RPMI8226 (cell line): ENCODE results near the gene BPIFB4.
A peak's percentile ranks its signal among the peaks of the same experiment; 100 is the strongest.
"Not testable (repeated sequence)": the region's sequence is repeated elsewhere in the genome, so short reads cannot be mapped to it uniquely, and the experiment has no call there.

Experiments
- DNase-seq: peaks from one replicate; pipeline ENCODE4 v3.0.0-alpha.2; 2015

Gene BPIFB4

DNA sequence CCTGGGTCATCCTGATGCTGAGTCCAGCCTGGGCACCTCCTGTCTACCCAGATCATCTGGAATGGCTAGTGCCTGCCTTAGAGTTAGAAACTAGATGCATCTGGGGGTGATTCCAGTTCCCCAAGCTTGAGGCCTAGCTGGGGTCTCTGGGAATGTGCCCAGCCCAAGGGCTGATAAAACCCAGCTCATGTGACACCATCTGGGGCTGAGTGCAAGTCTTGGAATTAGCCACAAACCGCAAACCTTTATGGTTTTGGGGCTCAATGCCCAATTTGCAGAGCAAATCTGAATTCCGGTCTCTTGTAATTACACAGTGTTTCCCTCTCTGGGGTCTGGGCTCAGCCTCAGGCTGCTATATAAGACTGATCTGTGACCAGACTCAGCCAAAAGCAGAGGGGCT is at the start of gene BPIFB4:
Gene BPIFB4, plus strand, starts transcription at position 385 of the 400 bp plus-strand sequence. CDS start 1,884 bp downstream, outside the sequence.
- peak; percentile 7 for DNase-seq

DNA sequence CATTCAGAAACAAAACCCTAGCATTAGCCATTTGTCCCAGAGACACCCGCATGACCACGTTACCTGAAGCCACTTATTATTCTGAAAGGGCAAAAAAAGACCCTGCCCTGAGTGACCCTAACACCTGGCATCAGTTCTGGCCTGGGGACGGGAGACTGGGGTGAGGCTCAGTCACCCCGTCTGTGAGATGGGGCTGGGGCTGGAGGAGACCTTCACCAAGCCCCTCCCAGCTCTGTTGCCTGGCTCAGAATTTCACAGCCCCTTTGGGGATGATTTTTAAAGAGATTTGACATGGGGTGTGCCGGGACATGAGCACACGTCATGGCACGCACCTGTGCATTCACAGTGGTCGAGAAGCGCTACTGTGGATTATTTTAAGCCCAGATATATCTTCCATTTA is 49.4 kb upstream of the BPIFB4 start:
- no peak for DNase-seq

DNA sequence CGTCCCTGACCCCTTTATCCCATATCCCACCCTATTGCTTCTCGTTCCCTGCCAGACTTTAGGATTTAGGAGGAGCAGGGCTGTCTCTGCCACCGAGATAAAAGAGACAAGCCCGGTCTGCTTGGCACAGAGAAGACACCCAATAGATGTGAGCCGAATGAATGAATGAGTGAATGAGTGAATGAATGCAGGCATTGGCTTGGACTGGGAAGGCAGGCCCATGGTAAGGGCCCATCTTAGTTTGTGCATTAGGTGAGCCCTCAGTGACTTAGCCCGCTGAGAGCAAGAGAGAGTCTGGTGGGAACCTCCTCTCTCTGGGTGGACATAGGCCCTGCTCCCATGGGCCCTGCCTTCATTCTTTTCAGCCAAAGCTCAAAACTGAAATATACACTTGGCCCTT is 48.9 kb upstream of the BPIFB4 start:
- DNase-seq, result no peak

DNA sequence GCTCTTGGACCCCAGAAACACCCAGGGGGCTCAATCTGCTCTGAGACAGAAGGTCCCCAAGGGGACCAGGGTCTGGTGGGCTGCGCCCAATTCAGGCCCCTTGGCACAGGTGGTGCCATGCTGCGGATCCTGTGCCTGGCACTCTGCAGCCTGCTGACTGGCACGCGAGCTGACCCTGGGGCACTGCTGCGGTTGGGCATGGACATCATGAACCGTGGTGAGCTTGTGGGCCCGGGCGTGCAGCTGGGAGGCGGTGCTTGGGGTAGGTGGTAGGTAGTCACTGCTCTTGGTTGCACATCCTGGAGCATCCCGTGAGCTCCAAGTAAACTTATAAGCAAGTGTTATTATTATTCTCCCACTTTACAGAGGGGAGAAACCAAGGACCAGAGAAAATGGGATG is 47.9 kb upstream of the BPIFB4 start, which contains the start of gene BPIFB6:
Gene BPIFB6, plus strand, starts transcription at position 118 of the 400 bp plus-strand sequence. Its CDS starts 0 bp downstream, at position 118.
- no peak for DNase-seq

DNA sequence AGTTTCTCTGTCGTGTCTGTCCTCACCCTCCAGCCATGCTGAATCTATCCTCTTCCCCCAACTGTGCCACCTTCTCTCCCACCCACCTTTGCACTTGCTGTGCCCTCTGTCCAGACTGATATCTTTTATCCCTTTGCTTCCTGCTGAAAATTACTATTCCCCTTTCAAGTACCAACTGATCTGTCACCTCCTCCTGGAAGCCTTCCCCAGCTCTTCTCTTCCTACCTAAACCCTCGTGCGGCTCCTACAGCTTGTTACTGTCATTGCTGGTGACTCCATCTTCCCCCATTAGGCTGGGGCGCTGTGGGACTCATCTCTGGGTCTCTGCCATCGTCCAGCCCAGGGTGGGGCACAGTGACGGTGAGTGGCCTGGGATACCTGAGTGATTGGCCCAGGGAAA is 46.9 kb upstream of the BPIFB4 start:
- no peak for DNase-seq

- no peak for DNase-seq
Measured at GRCh38 chr20:33033381-33033780, 46.1 kb upstream of the BPIFB4 start.

DNA sequence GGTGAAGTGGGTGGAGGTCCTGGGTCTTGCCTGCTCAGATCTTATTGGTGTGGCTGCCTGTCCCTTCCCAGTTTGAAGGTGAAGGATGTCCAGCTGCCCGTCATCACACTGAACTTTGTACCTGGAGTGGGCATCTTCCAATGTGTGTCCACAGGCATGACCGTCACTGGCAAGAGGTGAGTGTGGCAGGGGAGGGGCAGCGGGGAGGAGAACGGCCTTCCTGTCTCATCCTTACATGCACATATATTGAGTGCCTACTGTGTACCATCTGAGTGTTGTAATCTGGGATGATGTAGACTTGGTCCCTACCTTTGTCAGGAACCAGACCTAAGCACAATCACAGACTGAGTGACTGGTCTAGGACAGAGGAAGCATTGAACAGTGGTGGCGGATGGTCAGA is 45.3 kb upstream of the BPIFB4 start:
- no peak for DNase-seq

DNA sequence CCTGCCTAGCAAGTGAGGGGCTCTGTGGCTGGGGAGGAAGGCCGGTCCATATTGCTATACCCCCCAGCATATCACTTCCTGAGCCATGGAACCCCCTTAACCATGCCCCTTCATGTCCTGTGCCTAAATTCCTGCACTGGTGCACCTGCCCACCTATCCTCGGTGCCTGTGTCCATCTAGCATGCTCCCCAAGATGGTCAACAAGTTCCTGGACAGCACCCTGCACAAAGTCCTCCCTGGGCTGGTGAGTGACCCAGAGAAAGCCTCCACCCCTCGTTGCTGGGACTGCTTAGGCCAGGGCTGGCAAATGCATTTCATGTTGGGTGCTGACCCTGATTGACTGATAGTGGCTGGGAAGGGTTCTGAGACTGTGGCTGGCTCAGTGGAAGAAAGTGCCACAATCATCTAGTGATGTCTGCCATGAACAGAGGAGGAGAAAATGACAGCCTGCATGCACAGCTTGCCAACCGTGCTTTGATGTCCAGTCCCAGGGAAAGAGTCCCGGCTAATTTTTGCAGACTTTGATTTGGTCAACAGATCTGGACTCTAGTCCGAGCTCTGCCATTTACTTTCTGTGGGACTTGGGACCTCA is 44.4 kb upstream of the BPIFB4 start:
- DNase-seq, result no peak

GRCh38 chr20:33037456-33037855 is 42.0 kb upstream of the BPIFB4 start:
- DNase-seq, result no peak

- no peak for DNase-seq
Measured at GRCh38 chr20:33038243-33038642, 41.2 kb upstream of the BPIFB4 start.

- DNase-seq, result no peak
Measured at GRCh38 chr20:33042430-33042829, 37.0 kb upstream of the BPIFB4 start.

DNA sequence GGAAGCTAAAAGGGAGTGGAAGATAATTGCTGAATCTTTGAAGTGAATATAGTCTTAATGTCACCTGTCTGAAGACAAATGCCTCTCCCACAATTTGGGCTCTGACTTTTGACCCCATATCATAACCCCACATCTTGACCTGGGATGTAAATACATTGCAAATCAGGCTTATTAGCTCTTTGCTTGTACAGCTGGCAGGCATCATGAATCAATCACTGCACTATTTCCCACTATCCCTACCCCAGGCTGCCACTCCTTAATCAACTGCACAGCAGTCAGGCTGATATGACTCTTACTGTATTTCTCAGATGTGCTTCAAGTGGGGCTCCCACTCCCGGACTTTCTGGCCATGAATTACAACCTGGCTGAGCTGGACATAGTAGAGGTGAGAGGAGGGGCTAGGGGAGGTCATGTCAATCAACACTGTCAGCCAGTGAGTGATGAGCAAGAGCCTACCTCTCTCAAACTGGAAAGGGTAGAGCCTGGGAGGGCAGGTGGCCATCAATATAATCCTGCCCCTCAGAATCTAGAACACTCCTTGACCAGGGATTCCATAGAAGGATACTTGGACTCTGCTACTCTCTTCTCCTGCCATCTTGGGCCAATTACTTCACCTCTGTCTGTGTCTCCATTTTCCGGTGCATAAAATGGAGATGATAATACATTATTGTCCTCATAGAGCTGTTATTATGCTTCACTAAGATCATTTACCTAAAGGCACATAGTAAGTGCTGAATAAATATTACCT is 36.3 kb upstream of the BPIFB4 start:
- no peak for DNase-seq

DNA sequence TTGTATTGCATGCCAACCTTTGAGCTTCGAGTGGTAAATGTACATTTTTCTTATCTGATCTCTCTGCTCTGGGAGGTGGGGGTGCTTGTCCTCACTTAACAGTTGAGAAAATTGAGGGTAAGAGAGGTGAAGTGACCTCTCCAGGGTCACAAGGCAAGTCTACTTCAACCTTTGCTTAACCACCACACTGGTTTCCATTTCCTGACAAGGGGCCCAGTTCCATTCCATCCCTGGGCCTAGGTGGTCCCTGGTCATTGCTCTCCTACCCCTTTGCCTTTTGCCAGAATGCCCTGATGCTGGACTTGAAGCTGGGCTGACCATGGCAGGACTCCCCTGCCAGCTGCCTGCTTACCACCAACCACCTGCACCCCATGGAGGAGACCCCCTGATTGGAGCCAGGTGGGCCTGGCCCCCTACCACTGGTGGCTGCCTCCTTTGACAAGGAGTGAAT is 35.7 kb upstream of the BPIFB4 start:
- no peak for DNase-seq

DNA sequence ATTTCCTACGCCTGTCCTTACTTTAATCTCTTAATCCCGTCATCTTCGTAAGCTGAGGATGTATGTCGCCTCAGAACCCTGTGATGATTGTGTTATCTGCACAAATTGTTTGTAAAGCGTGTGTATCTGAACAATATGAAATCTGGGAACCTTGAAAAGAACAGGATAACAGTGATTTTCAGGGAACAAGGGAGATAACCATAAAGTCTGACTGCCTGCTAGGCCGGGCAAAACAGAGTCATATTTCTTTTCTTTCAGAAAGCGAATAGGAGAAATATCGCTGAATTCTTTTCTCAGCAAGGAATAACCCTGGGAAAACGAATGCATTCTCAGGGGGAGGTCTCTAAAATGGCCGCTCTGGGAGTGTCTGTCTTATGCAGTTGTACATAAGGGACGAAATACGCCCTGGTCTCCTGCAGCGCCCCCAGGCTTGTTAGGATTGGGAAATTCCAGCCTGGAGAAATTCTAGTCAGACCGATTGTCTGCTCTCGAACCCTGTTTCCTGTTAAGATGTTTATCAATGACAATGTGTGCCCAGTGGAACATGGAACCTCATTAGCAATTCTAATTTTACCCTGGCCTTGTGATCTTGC is 34.2 kb upstream of the BPIFB4 start:
- not testable (repeated sequence) for DNase-seq

- DNase-seq, result no peak
Measured at GRCh38 chr20:33046412-33046811, 33.0 kb upstream of the BPIFB4 start.

GRCh38 chr20:33051333-33051732 is 28.1 kb upstream of the BPIFB4 start:
- DNase-seq, result no peak

DNA sequence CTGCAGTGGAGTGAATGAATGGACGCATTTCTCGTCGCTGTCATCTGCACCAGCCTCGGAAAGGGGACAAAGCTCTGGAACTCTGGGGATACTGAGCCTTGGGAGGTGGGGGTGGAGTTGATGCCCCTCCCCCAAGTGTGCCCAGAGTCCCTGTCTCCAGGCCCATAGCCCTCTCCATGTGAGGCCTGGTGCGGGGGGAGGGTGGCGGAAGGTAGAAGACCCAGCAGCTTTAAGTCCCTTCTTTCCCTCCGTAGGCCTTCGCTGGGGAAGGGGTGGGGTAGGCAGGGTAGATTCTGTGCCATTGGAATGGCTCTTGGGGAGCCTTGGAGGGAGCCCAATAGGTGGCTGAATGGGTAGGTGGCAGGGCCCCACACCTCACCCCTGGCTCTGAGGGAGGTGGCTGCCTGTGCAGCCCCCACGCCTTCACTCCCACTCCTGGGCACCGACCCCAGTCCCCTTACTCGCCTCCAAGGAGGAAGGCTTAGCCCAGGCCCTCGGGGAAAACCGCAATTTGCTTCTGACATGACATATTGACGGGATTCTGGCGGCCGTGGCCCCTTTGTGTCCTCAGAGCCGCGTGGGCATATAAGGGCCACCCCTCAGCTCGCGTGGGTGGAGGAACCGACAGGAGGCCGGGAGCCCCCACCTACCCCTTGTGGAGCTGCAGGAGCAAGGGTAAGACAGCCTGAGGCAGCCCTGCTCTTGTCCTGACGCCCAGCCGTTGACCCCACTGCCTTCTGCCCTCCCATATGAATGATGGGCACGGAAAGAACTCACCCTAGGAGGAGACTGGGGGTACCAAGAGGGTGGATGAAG is 25.9 kb upstream of the BPIFB4 start, which contains the start of gene BPIFB3:
Gene BPIFB3, plus strand, starts transcription at position 613 of the 816 bp plus-strand sequence. CDS start 1,533 bp downstream, outside the sequence.
- DNase-seq, result no peak

GRCh38 chr20:33054381-33054780 is 25.1 kb upstream of the BPIFB4 start:
- DNase-seq, result no peak

- no peak for DNase-seq
Measured at GRCh38 chr20:33054791-33055190, 24.7 kb upstream of the BPIFB4 start.

DNA sequence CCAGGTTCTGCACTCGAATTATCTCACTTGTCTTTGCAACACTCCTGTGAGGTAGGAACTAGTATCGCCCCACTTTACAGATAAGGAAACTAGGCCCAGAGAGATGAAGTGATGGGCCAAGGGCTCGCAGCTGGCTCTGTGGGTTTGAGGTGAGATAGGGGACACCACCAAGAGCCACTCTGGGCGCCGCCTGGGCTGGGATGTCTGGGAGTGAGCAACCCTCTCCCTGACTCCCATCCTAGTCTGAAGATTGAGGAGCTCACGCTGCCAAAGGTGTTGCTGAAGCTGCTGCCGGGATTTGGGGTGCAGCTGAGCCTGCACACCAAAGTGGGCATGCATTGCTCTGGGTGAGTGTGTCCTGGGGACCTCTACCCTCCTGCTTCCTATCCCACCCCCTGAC is 20.3 kb upstream of the BPIFB4 start:
- DNase-seq, result no peak

DNA sequence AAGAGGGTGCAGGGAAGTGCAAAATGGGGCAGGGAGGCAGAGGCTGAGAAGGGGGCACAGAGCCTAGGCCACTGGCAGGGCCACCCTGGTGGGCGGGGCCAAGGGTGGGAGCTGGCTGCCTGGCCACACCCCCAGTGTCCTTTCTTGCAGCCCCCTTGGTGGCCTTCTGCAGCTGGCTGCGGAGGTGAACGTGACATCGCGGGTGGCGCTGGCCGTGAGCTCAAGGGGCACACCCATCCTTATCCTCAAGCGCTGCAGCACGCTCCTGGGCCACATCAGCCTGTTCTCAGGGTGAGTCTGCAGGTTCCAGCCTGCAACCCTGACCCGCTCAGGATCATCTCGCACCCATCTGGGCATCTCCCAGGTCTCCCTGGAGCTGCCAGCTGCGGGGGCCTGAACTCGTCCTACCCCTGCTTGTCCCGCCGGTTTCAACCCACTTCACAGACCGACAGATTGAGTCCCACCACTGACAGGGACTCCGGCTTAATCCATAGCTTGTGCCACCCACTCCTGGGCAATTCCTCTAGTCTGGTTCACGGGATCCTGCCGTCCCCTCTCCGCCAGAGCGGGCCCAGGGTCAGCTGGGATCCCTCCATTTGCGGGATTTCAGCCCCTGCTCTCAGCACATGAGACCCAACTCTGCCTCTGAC is 19.6 kb upstream of the BPIFB4 start:
- DNase-seq, result no peak

- no peak for DNase-seq
Measured at GRCh38 chr20:33061658-33062028, 17.8 kb upstream of the BPIFB4 start.
